HEK293 (cell line): ENCODE results near the gene MTMR8.

Experiments
- CTCF ChIA-PET: fragments of 350-600 bp; formaldehyde crosslinking; extraction: SDS; loops from one replicate; lab custom pipeline; 2021; ENCODE audit warnings: antibody characterized with exemption; lab: Yijun Ruan, JAX
- POLR2A ChIA-PET: fragments of 300-600 bp; formaldehyde crosslinking; extraction: SDS; loops from one replicate; lab custom pipeline; 2020; ENCODE audit warnings: antibody characterized with exemption, inconsistent platforms; lab: Yijun Ruan, JAX
- H3K27ac ChIP-seq: fragments of 200-500 bp; sonication (Bioruptor generic); 2 replicates; pipeline ENCODE4 v1.5.1; 2014; ENCODE audit warnings: low read depth, low read length, control low read depth, inconsistent platforms; ENCODE audit errors: extremely low read depth
- H3K36me3 ChIP-seq, 2 experiments: fragments of 200-500 bp in 1 of 2; sonication (Bioruptor generic) in 1 of 2; 1 replicate in 1 of 2; 2 replicates in 1 of 2; pipeline ENCODE4 v1.5.1; 2014 to 2017; ENCODE audit warnings: inconsistent platforms in 2 of 2, low read length in 2 of 2; ENCODE audit not compliant: control insufficient read depth in 2 of 2, insufficient read depth in 1 of 2
- H3K4me1 ChIP-seq: fragments of 200-500 bp; sonication (Bioruptor generic); 2 replicates; pipeline ENCODE4 v1.5.1; 2014; ENCODE audit warnings: mild to moderate bottlenecking, low read length, inconsistent platforms; ENCODE audit not compliant: control insufficient read depth, insufficient read depth
- H3K4me3 ChIP-seq: 2 replicates; pipeline ENCODE4 v1.5.1; 2011; ENCODE audit warnings: low read depth, mild to moderate bottlenecking, control low read depth, low read length, moderate library complexity
- H3K9me3 ChIP-seq: fragments of 200-500 bp; sonication (Bioruptor generic); 2 replicates; pipeline ENCODE4 v1.5.1; 2014; ENCODE audit warnings: low read depth, low read length, inconsistent platforms; ENCODE audit not compliant: control insufficient read depth, insufficient read depth
- IKZF3 ChIP-seq: fragments of 450-650 bp; IDR thresholded peaks from 2 replicates; pipeline ENCODE4 v1.5.0; 2018; ENCODE audit warnings: missing biosample characterization, mild to moderate bottlenecking, missing genetic modification characterization, moderate library complexity
- PRDM1 ChIP-seq: fragments of 450-650 bp; formaldehyde crosslinking; IDR thresholded peaks from 2 replicates; pipeline ENCODE4; 2016; ENCODE audit warnings: missing biosample characterization, missing genetic modification characterization
- SP7 ChIP-seq: fragments of 450-650 bp; formaldehyde crosslinking; IDR thresholded peaks from 2 replicates; pipeline ENCODE4 v1.5.1; 2016; ENCODE audit warnings: missing biosample characterization, missing genetic modification characterization
- TSHZ1 ChIP-seq: fragments of 450-650 bp; formaldehyde crosslinking; IDR thresholded peaks from 2 replicates; pipeline ENCODE4 v1.5.1; 2016; ENCODE audit warnings: missing biosample characterization, missing genetic modification characterization, borderline replicate concordance
- ZNF121 ChIP-seq: fragments of 450-650 bp; formaldehyde crosslinking; IDR thresholded peaks from 2 replicates; pipeline ENCODE4 v1.5.1; 2016; ENCODE audit warnings: missing biosample characterization, missing genetic modification characterization
- ZNF132 ChIP-seq: fragments of 450-650 bp; formaldehyde crosslinking; IDR thresholded peaks from 2 replicates; pipeline ENCODE4 v1.5.1; 2017; ENCODE audit warnings: missing biosample characterization, missing genetic modification characterization, borderline replicate concordance
- ZNF23 ChIP-seq: fragments of 450-650 bp; formaldehyde crosslinking; IDR thresholded peaks from 2 replicates; pipeline ENCODE4 v1.5.1; 2016; ENCODE audit warnings: missing biosample characterization, missing genetic modification characterization, borderline replicate concordance
- ZNF37A ChIP-seq: fragments of 450-650 bp; IDR thresholded peaks from 2 replicates; pipeline ENCODE4 v1.5.1; 2018; ENCODE audit warnings: missing biosample characterization, missing genetic modification characterization
- ZNF423 ChIP-seq: fragments of 450-650 bp; formaldehyde crosslinking; IDR thresholded peaks from 2 replicates; pipeline ENCODE4 v1.5.1; 2016; ENCODE audit warnings: missing biosample characterization, missing genetic modification characterization
- ZNF473 ChIP-seq: fragments of 450-650 bp; formaldehyde crosslinking; IDR thresholded peaks from 2 replicates; pipeline ENCODE4 v1.5.1; 2017; ENCODE audit warnings: missing biosample characterization, missing genetic modification characterization
- ZNF510 ChIP-seq: fragments of 450-650 bp; formaldehyde crosslinking; IDR thresholded peaks from 2 replicates; pipeline ENCODE4 v1.5.1; 2018; ENCODE audit warnings: mild to moderate bottlenecking, missing genetic modification characterization, missing biosample characterization; ENCODE audit not compliant: insufficient replicate concordance
- ZNF558 ChIP-seq: fragments of 450-650 bp; formaldehyde crosslinking; IDR thresholded peaks from 2 replicates; pipeline ENCODE4 v1.5.1; 2016; ENCODE audit warnings: missing biosample characterization, missing genetic modification characterization
- ZNF639 ChIP-seq: fragments of 450-650 bp; formaldehyde crosslinking; IDR thresholded peaks from 2 replicates; pipeline ENCODE4 v1.5.1; 2016; ENCODE audit warnings: missing biosample characterization, missing genetic modification characterization
- ZNF654 ChIP-seq: fragments of 450-650 bp; formaldehyde crosslinking; IDR thresholded peaks from 2 replicates; pipeline ENCODE4 v1.5.1; 2016; ENCODE audit warnings: low read depth, missing biosample characterization, missing genetic modification characterization
- ZNF837 ChIP-seq: fragments of 450-650 bp; formaldehyde crosslinking; IDR thresholded peaks from 2 replicates; pipeline ENCODE4 v1.5.1; 2016; ENCODE audit warnings: missing biosample characterization, missing genetic modification characterization
- TF ChIP-seq, protein P1 (sequence below): fragments of 450-650 bp; formaldehyde crosslinking; IDR thresholded peaks from 2 replicates; pipeline ENCODE4 v1.5.1; 2016; ENCODE audit warnings: missing biosample characterization, missing genetic modification characterization
- TF ChIP-seq, protein P2 (sequence below): fragments of 450-650 bp; formaldehyde crosslinking; IDR thresholded peaks from 2 replicates; pipeline ENCODE4 v1.5.1; 2017; ENCODE audit warnings: missing biosample characterization, missing genetic modification characterization

The MTMR8 gene

GRCh38 chrX:64265265-64265664 is 130.0 kb downstream of the MTMR8 start:
- Histone ChIP-seq H3K27ac (no peak overlapping the region), H3K4me1 (no peaks in the 10 kb centered on the region)
- no peak for TF ChIP-seq TSHZ1 (tag by site-specific recombination)
- TF ChIP-seq PRDM1 (tag by site-specific recombination) = no peak
- no peak for TF ChIP-seq ZNF510 (tag by site-specific recombination)
- no peak for TF ChIP-seq ZNF639
- TF ChIP-seq, protein P1, sequence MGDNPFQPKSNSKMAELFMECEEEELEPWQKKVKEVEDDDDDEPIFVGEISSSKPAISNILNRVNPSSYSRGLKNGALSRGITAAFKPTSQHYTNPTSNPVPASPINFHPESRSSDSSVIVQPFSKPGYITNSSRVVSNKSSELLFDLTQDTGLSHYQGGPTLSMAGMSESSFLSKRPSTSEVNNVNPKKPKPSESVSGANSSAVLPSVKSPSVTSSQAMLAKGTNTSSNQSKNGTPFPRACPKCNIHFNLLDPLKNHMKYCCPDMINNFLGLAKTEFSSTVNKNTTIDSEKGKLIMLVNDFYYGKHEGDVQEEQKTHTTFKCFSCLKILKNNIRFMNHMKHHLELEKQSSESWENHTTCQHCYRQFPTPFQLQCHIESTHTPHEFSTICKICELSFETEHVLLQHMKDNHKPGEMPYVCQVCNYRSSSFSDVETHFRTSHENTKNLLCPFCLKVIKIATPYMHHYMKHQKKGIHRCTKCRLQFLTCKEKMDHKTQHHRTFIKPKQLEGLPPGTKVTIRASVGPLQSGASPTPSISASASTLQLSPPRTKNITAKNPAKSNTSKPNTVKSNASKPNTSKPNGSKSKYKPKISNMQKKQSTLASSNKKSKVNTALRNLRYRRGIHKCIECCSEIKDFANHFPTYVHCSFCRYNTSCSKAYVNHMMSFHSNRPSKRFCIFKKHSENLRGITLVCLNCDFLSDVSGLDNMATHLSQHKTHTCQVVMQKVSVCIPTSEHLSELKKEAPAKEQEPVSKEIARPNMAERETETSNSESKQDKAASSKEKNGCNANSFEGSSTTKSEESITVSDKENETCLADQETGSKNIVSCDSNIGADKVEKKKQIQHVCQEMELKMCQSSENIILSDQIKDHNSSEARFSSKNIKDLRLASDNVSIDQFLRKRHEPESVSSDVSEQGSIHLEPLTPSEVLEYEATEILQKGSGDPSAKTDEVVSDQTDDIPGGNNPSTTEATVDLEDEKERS (tag by site-specific recombination) = no peak
- TF ChIP-seq SP7 (tag by site-specific recombination) = no peak
- TF ChIP-seq IKZF3 (tag by site-specific recombination) = no peak
- TF ChIP-seq ZNF837 (tag by site-specific recombination) = no peak
- TF ChIP-seq ZNF423 (tag by site-specific recombination) = no peak
- TF ChIP-seq ZNF473 = no peak
- no peak for TF ChIP-seq ZNF132 (tag by site-specific recombination)
- no peak for TF ChIP-seq ZNF654 (tag by site-specific recombination)
- no peak for TF ChIP-seq ZNF37A (tag by site-specific recombination)
- no peak for TF ChIP-seq ZNF23 (tag by site-specific recombination)
- TF ChIP-seq ZNF121 (tag by site-specific recombination) = no peak
- no peak for TF ChIP-seq ZNF558 (tag by site-specific recombination)
- TF ChIP-seq, protein P2, sequence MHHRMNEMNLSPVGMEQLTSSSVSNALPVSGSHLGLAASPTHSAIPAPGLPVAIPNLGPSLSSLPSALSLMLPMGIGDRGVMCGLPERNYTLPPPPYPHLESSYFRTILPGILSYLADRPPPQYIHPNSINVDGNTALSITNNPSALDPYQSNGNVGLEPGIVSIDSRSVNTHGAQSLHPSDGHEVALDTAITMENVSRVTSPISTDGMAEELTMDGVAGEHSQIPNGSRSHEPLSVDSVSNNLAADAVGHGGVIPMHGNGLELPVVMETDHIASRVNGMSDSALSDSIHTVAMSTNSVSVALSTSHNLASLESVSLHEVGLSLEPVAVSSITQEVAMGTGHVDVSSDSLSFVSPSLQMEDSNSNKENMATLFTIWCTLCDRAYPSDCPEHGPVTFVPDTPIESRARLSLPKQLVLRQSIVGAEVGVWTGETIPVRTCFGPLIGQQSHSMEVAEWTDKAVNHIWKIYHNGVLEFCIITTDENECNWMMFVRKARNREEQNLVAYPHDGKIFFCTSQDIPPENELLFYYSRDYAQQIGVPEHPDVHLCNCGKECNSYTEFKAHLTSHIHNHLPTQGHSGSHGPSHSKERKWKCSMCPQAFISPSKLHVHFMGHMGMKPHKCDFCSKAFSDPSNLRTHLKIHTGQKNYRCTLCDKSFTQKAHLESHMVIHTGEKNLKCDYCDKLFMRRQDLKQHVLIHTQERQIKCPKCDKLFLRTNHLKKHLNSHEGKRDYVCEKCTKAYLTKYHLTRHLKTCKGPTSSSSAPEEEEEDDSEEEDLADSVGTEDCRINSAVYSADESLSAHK (tag by site-specific recombination) = no peak
- TF ChIP-seq, all 188 proteins: peak for 0
- no peak overlapping the region for H3K4me3 ChIP-seq
- ChIA-PET POLR2A (no interaction called here), CTCF (no interaction called here)
- no peaks in the 10 kb centered on the region; the same call in 1 of the 2 replicates for H3K9me3 ChIP-seq
- H3K36me3 ChIP-seq = no peaks in the 10 kb centered on the region
